ENCODE data around the gene SLC6A3.

DNA sequence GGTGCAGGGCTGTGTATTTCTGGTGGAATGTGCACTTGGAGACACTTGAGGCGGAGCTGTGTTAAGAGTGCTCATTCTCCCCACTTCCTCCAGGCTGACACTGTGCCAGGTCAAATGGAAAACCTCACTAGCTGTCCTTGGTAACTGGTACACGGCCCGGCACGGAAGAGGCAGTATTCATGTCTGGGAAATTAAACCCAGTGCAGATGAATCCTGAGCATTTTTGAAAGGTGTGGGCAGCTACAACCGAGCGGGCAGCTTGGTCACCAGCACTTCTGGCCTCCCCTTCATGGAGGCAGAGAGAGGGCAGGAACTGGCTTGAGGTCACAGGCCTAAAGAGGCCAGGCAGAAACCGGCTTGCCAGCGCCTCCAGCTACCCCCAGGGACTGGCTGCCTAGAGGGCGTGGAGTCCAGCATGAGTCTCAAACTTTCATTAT, 101.9 kb downstream of the SLC6A3 start:
- TF ChIP-seq EZH2 (IDR thresholded peaks at IDR 0.05; ENCODE audit: insufficient read depth, poor library complexity, severe bottlenecking) (no peak), EZH2phosphoT487 (IDR thresholded peaks at IDR 0.05; ENCODE audit: insufficient read depth, low read depth) (no peak)

Data from GM23248 (cell line).